NCI-H2227 treated with DMSO at 0.1 percent for 48 hours (cell line): Measurements from ENCODE around the gene NAPSA.
A peak's percentile ranks its signal among the peaks of the same experiment; 100 is the strongest.
"Not testable (repeated sequence)": the region's sequence is repeated elsewhere in the genome, so short reads cannot be mapped to it uniquely, and the experiment has no call there.

Experiments used
- DNase-seq: peaks from one replicate; lab custom pipeline; 2025; lab: John Stamatoyannopoulos, UW

NAPSA gene

GRCh38 chr19:50331221-50331993, 34.0 kb downstream of the NAPSA start:
- no peak for DNase-seq

- DNase-seq: peak; percentile 88
These were observed 34.9 kb downstream of the NAPSA start for GRCh38 chr19:50330365-50331078.

GRCh38 chr19:50329926-50330294, 35.5 kb downstream of the NAPSA start:
- not testable (repeated sequence) for DNase-seq

- peak; percentile 98 for DNase-seq
These were observed 36.1 kb downstream of the NAPSA start, which contains the start of gene KCNC3 for GRCh38 chr19:50329146-50329925. Gene KCNC3, minus strand, starts transcription at chr19:50329377. Its CDS starts 295 bp downstream, at chr19:50329082.

GRCh38 chr19:50328873-50329145, 36.6 kb downstream of the NAPSA start:
- no peak for DNase-seq

- no peak for DNase-seq
These were observed 37.1 kb downstream of the NAPSA start for GRCh38 chr19:50328224-50328872.

- no peak for DNase-seq
These were observed 37.8 kb downstream of the NAPSA start for GRCh38 chr19:50327461-50328223.

- no peak for DNase-seq
These were observed 38.4 kb downstream of the NAPSA start for GRCh38 chr19:50327013-50327412.

GRCh38 chr19:50326101-50326664, 39.3 kb downstream of the NAPSA start:
- DNase-seq: no peak

- peak; percentile 82 for DNase-seq
These were observed 39.9 kb downstream of the NAPSA start for GRCh38 chr19:50325310-50326100.

- DNase-seq: no peak
These were observed 41.1 kb downstream of the NAPSA start for GRCh38 chr19:50324331-50324730.

- DNase-seq: no peak
These were observed 41.7 kb downstream of the NAPSA start for GRCh38 chr19:50323782-50324133.

GRCh38 chr19:50322931-50323781, 42.3 kb downstream of the NAPSA start:
- DNase-seq: no peak

- no peak for DNase-seq
These were observed 43.2 kb downstream of the NAPSA start for GRCh38 chr19:50322234-50322633.

- no peak for DNase-seq
These were observed 43.6 kb downstream of the NAPSA start for GRCh38 chr19:50321831-50322230.

GRCh38 chr19:50320596-50320995, 44.8 kb downstream of the NAPSA start:
- DNase-seq: no peak

- no peak for DNase-seq
These were observed 45.4 kb downstream of the NAPSA start for GRCh38 chr19:50320051-50320450.

- DNase-seq: no peak
These were observed 46.3 kb downstream of the NAPSA start for GRCh38 chr19:50319156-50319555.

- DNase-seq: no peak
These were observed 47.0 kb downstream of the NAPSA start for GRCh38 chr19:50318438-50318837.

- DNase-seq: no peak
These were observed 48.3 kb downstream of the NAPSA start for GRCh38 chr19:50317115-50317514.
